ENCODE results near the gene CNNM3. TPM values are rescaled to one million over a fixed set of nuclear protein-coding genes. Genes with fewer than 3 reads are reported as not detected.

Gene CNNM3
- total RNA-seq, 2 experiments from 2014 or later, result 13.5 to 18.6 TPM

GRCh38 chr2:96768083-96768561 is 47.9 kb upstream of the CNNM3 start:
- Histone ChIP-seq H3K4me2 (ENCODE audit: low read length) (peak overlapping the region; percentile 59), H3K4me3 (ENCODE audit: low read depth, low read length, poor library complexity, severe bottlenecking) (peak overlapping the region; percentile 41), H3K79me2 (ENCODE audit: insufficient read depth, low read depth, low read length) (peaks cover 20% of the 10 kb centered on the region; the same call in 1 of the 2 replicates), H2AFZ (ENCODE audit: low read length) (peak overlapping the region; percentile 4; the same call in 1 of the 2 replicates), H3K27ac (ENCODE audit: low read depth, low read length, poor library complexity, severe bottlenecking) (peak overlapping the region; percentile 68), H3K4me1 (ENCODE audit: insufficient read depth, low read length, poor library complexity, severe bottlenecking) (peaks cover 73% of the 10 kb centered on the region), H4K20me1 (ENCODE audit: insufficient read depth, low read length) (peaks cover 4% of the 10 kb centered on the region; the same call in 1 of the 2 replicates), H3K36me3 (ENCODE audit: insufficient read depth, low read length) (no peaks in the 10 kb centered on the region), H3K9me2 (ENCODE audit: insufficient read depth, low read length) (no peaks in the 10 kb centered on the region), H3K9me3 (ENCODE audit: low read length) (no peaks in the 10 kb centered on the region)
- ChIA-PET POLR2A (interaction anchor here (0.6 to 2.4 kb wide), 6 partner anchors 11 to 25 kb away, joined by 3 to 6 read pairs (median 3); no protein-coding TSS in a partner anchor), CTCF (ENCODE audit: unreplicated experiment) (interaction anchor here (1.5 kb wide), 1 partner anchor 89 kb away, joined by 5 read pairs; the partner anchor contains the start of gene ANKRD39)
- peak; percentile 80 for DNase-seq (ENCODE audit: low spot score)
- BruUV-seq (replicated peaks), result no TSS peak
- no peak for TF ChIP-seq EZH2phosphoT487 (IDR thresholded peaks at IDR 0.05; ENCODE audit: borderline replicate concordance, low read depth, low read length)
- TF ChIP-seq CTCF (conservative IDR thresholded peaks at IDR 0.05; ENCODE audit: low read length), result no peak
- intact Hi-C loops (cut with micrococcal nuclease; ENCODE audit: unreplicated experiment), result no loop called here

DNA sequence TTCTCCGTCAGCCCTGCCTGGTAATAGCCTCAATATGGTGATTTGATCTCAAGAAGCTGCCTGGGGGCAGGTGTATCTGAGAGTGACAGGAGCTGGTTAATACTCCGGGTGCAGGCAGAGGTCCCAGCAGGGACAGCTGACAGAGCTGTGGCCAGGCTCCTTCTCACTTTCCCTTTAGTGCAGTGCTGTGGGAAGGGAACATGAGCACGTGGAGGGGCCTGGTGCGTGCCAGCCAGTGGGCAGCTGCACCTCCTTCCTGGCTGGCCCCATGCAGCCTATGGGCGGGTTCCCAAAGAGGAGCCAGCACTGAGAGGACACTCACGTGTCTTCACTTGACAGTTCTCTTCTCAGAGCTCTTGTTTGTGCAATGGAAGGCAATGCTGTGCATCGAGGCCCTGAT is 46.3 kb upstream of the CNNM3 start:
- Histone ChIP-seq H3K4me2 (ENCODE audit: low read length) (no peak overlapping the region), H3K9me2 (ENCODE audit: insufficient read depth, low read length) (no peaks in the 10 kb centered on the region), H3K79me2 (ENCODE audit: insufficient read depth, low read depth, low read length) (peaks cover 12% of the 10 kb centered on the region; the same call in 1 of the 2 replicates), H3K9me3 (ENCODE audit: low read length) (no peaks in the 10 kb centered on the region), H3K36me3 (ENCODE audit: insufficient read depth, low read length) (no peaks in the 10 kb centered on the region), H3K27ac (ENCODE audit: low read depth, low read length, poor library complexity, severe bottlenecking) (no peak overlapping the region), H3K4me1 (ENCODE audit: insufficient read depth, low read length, poor library complexity, severe bottlenecking) (peaks cover 81% of the 10 kb centered on the region), H2AFZ (ENCODE audit: low read length) (no peak overlapping the region), H3K4me3 (ENCODE audit: low read depth, low read length, poor library complexity, severe bottlenecking) (no peak overlapping the region), H4K20me1 (ENCODE audit: insufficient read depth, low read length) (no peaks in the 10 kb centered on the region)
- TF ChIP-seq CTCF (conservative IDR thresholded peaks at IDR 0.05; ENCODE audit: low read length) (no peak), EZH2phosphoT487 (IDR thresholded peaks at IDR 0.05; ENCODE audit: borderline replicate concordance, low read depth, low read length) (no peak)
- BruUV-seq (replicated peaks), result no TSS peak
- ChIA-PET POLR2A (no interaction called here), CTCF (ENCODE audit: unreplicated experiment) (no interaction called here)
- intact Hi-C loops (cut with micrococcal nuclease; ENCODE audit: unreplicated experiment), result no loop called here
- DNase-seq (ENCODE audit: low spot score), result no peak

- H2AFZ ChIP-seq (ENCODE audit: low read length), result no peak overlapping the region
- no peak for TF ChIP-seq EZH2phosphoT487 (IDR thresholded peaks at IDR 0.05; ENCODE audit: borderline replicate concordance, low read depth, low read length)
- TF ChIP-seq CTCF (conservative IDR thresholded peaks at IDR 0.05; ENCODE audit: low read length), result no peak
- H3K27ac ChIP-seq (ENCODE audit: low read depth, low read length, poor library complexity, severe bottlenecking), result no peak overlapping the region
- H3K4me2 ChIP-seq (ENCODE audit: low read length), result no peak overlapping the region
- no peaks in the 10 kb centered on the region for H4K20me1 ChIP-seq (ENCODE audit: insufficient read depth, low read length)
- H3K9me2 ChIP-seq (ENCODE audit: insufficient read depth, low read length), result no peaks in the 10 kb centered on the region
- ChIA-PET POLR2A (interaction anchor here (0.6 to 1.1 kb wide), 2 partner anchors 9 to 12 kb away, joined by 3 to 5 read pairs; no protein-coding TSS in a partner anchor), CTCF (ENCODE audit: unreplicated experiment) (no interaction called here)
- no peak for DNase-seq (ENCODE audit: low spot score)
- no peak overlapping the region for H3K4me3 ChIP-seq (ENCODE audit: low read depth, low read length, poor library complexity, severe bottlenecking)
- peaks cover 11% of the 10 kb centered on the region; the same call in 1 of the 2 replicates for H3K79me2 ChIP-seq (ENCODE audit: insufficient read depth, low read depth, low read length)
- H3K4me1 ChIP-seq (ENCODE audit: insufficient read depth, low read length, poor library complexity, severe bottlenecking), result peaks cover 83% of the 10 kb centered on the region
- BruUV-seq (replicated peaks), result no TSS peak
- no peaks in the 10 kb centered on the region for H3K9me3 ChIP-seq (ENCODE audit: low read length)
- intact Hi-C loops (cut with micrococcal nuclease; ENCODE audit: unreplicated experiment), result no loop called here
- H3K36me3 ChIP-seq (ENCODE audit: insufficient read depth, low read length), result no peaks in the 10 kb centered on the region
These were observed 45.4 kb upstream of the CNNM3 start for GRCh38 chr2:96770442-96771202.
